Gastrocnemius medialis (tissue), 4 donors: Measurements from ENCODE around the gene SULT4A1. TPM values are rescaled to one million over a fixed set of nuclear protein-coding genes. Genes with fewer than 3 reads are reported as not detected.

Experiments used
- ATAC-seq, 2 donors: fragments of 150-250 bp; one replicate each; pipeline ENCODE4 v1.9.1; 2016
- DNase-seq, 2 donors: peaks; one replicate each; pipeline ENCODE4 v3.0.0-alpha.2; 2019
- H3K27ac ChIP-seq, 4 donors: fragments of 200-600 bp; sonication (generic); 1 replicate in 1 of 4; 2 replicates in 3 of 4; pipeline ENCODE4 v1.5.1; 2016 to 2018; ENCODE audit warnings: mild to moderate bottlenecking in 2 of 4, moderate library complexity in 1 of 4
- H3K27me3 ChIP-seq, 3 donors: fragments of 200-600 bp; sonication (generic) in 2 of 3; 1 replicate in 1 of 3; 2 replicates in 2 of 3; pipeline versions ENCODE4 v1.5.1 to v1.6.0; 2016 to 2019; ENCODE audit warnings: mild to moderate bottlenecking in 1 of 3, moderate library complexity in 1 of 3
- H3K36me3 ChIP-seq, 2 donors: fragments of 200-600 bp; sonication (generic) in 1 of 2; one replicate each; pipeline ENCODE4 v1.5.1; 2017 to 2018
- H3K4me1 ChIP-seq, 2 donors: fragments of 200-600 bp; sonication (generic) in 1 of 2; one replicate each; pipeline ENCODE4 v1.5.1; 2016 to 2017; ENCODE audit warnings: mild to moderate bottlenecking in 2 of 2
- H3K4me3 ChIP-seq, 4 donors: fragments of 200-600 bp; sonication (generic) in 3 of 4; 1 replicate in 1 of 4; 2 replicates in 3 of 4; pipeline ENCODE4 v1.5.1; 2016 to 2019; ENCODE audit warnings: mild to moderate bottlenecking in 2 of 4
- H3K9me3 ChIP-seq, 3 donors: fragments of 200-600 bp; sonication (generic) in 2 of 3; 1 replicate in 1 of 3; 2 replicates in 2 of 3; pipeline ENCODE4 v1.5.1; 2016 to 2019
- CTCF ChIP-seq, 5 experiments: fragments of 450-650 bp in 3 of 5; fragments of 200-600 bp in 2 of 5; sonication (generic) in 2 of 5; IDR thresholded peaks in 4 of 5; conservative IDR thresholded peaks in 1 of 5; 1 replicate in 4 of 5; 2 replicates in 1 of 5; pipeline ENCODE4 v1.5.1; 2016 to 2019; ENCODE audit warnings: antibody characterized with exemption in 5 of 5, mild to moderate bottlenecking in 3 of 5, moderate library complexity in 3 of 5
- POLR2A ChIP-seq, 2 donors: fragments of 450-650 bp; IDR thresholded peaks; one replicate each; pipeline ENCODE4 v1.6.1; 2017; ENCODE audit warnings: antibody characterized with exemption in 2 of 2, mild to moderate bottlenecking in 2 of 2, moderate library complexity in 2 of 2
- in situ Hi-C, 4 donors: fragments of 200-750 bp; cut with MboI; loops; one replicate each; pipeline versions ENCODE4 v1.15.0 to v1.8.0; 2017; ENCODE audit warnings: low sequenced_read_pairs in 4 of 4
- intact Hi-C: fragments of 100-400 bp; cut with DNase I; formaldehyde crosslinking; loops from one replicate; pipeline ENCODE4 v1.15.1; 2023; ENCODE audit warnings: low total_unique reads
- total RNA-seq, 4 donors: library from RNA; depleted of rRNA; stranded (reverse); fragments of >200 nt; gene quantifications; one replicate each; pipeline versions ENCODE4 v1.1.0 to v1.2.3, GENCODE V29; 2016

SULT4A1 gene
- total RNA-seq, 4 donors from 2014 or later, result not detected

- TF ChIP-seq POLR2A (IDR thresholded peaks at IDR 0.05) (no peak), CTCF (IDR thresholded peaks at IDR 0.05 in 4 of 5, conservative IDR thresholded peaks at IDR 0.05 in 1 of 5) (no peak)
- no peak for ATAC-seq
- in situ Hi-C loops, result loop anchor here in 1 of 4 donors (25.0 kb wide), 1 partner anchor 267 kb away; no protein-coding TSS in a partner anchor
These were observed 41.5 kb downstream of the SULT4A1 start for GRCh38 chr22:43820651-43821305.

GRCh38 chr22:43819931-43820640, 42.2 kb downstream of the SULT4A1 start:
- no peaks in the 10 kb centered on the region for H3K4me1 ChIP-seq
- no peak overlapping the region for H3K27ac ChIP-seq
- ATAC-seq, result no peak
- in situ Hi-C loops, result loop anchor here in 1 of 4 donors (25.0 kb wide), 1 partner anchor 267 kb away; no protein-coding TSS in a partner anchor
- no peaks in the 10 kb centered on the region for H3K36me3 ChIP-seq
- H3K9me3 ChIP-seq, result no peaks in the 10 kb centered on the region
- H3K27me3 ChIP-seq, result peaks cover 39 to 40% (median 40%) of the 10 kb centered on the region in 3 donors
- DNase-seq, result no peak
- intact Hi-C loops, result loop anchor here (10.0 kb wide), 2 partner anchors 135 to 675 kb away; partner anchors contain the start of genes MCAT and SAMM50
- no peak for TF ChIP-seq CTCF (IDR thresholded peaks at IDR 0.05 in 4 of 5, conservative IDR thresholded peaks at IDR 0.05 in 1 of 5)
- TF ChIP-seq POLR2A (IDR thresholded peaks at IDR 0.05), result no peak
- no peak overlapping the region for H3K4me3 ChIP-seq

More at GRCh38 chr22:43820651-43821305, 41.5 kb downstream of the SULT4A1 start:
- no peak for DNase-seq
- Histone ChIP-seq H3K36me3 (no peaks in the 10 kb centered on the region), H3K4me1 (peaks cover 0 to under 1% of the 10 kb centered on the region in 2 donors), H3K4me3 (no peak overlapping the region), H3K27ac (no peak overlapping the region), H3K27me3 (peaks cover 39 to 43% (median 40%) of the 10 kb centered on the region in 3 donors), H3K9me3 (no peaks in the 10 kb centered on the region)
- intact Hi-C loops, result no loop called here

DNA sequence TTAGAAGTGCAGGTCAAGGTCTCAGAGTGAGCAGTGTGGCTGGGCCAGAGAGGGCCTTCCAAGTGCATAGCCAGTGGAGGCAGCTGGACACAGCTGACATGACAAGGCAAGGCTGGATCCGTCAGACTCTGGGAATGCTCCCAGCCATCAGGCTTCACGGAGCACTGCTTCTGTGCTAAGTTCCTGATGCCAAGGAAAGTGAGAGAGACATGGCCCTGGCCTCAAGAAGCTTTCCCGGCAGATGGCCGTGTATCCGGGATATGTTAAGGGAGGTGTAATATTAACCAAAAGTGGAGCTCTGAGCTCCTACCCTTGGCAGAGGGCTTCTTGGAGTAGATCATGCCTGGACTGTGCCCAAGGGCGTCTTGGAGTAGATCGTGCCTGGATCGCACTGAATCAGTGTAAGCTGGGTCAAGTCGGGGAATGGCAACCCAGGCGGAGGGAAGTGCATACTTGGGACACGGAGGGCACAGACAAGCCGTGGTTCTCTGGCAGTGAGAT, 42.8 kb downstream of the SULT4A1 start:
- H3K27me3 ChIP-seq, result peaks cover 37 to 40% (median 39%) of the 10 kb centered on the region in 3 donors
- in situ Hi-C loops (loop anchor here in 1 of 4 donors (25.0 kb wide), 1 partner anchor 268 kb away; no protein-coding TSS in a partner anchor), intact Hi-C loops (loop anchor here (10.0 kb wide), 2 partner anchors 135 to 675 kb away; partner anchors contain the start of genes MCAT and SAMM50)
- no peak overlapping the region for H3K4me3 ChIP-seq
- no peak overlapping the region for H3K27ac ChIP-seq
- ATAC-seq (no peak), DNase-seq (no peak)
- no peaks in the 10 kb centered on the region for H3K4me1 ChIP-seq
- no peak for TF ChIP-seq CTCF (IDR thresholded peaks at IDR 0.05 in 4 of 5, conservative IDR thresholded peaks at IDR 0.05 in 1 of 5)
- no peak for TF ChIP-seq POLR2A (IDR thresholded peaks at IDR 0.05)
- H3K36me3 ChIP-seq, result no peaks in the 10 kb centered on the region
- no peaks in the 10 kb centered on the region for H3K9me3 ChIP-seq

DNA sequence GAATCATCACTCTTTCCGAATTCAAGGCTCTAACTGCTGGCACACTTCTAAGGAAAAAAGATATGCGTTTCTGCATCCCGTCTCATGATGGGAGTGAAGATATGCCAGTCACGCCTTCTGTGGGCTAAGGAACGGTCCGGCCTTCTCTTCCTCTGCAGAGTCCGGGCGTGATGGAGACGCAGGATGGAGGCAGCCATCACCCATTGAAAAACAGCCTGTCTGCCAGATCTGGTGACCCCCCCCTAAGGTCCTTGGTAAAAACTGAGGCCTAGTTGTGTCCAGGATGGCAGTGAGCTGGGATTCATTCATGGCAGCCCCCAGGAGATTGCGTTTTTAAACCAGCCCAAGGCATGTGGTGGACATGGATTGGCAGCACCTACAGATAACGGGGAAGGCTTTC, 43.3 kb downstream of the SULT4A1 start:
- in situ Hi-C loops, result loop anchor here in 1 of 4 donors (25.0 kb wide), 1 partner anchor 268 kb away; no protein-coding TSS in a partner anchor
- Histone ChIP-seq H3K9me3 (no peaks in the 10 kb centered on the region), H3K4me3 (no peak overlapping the region), H3K27ac (no peak overlapping the region), H3K36me3 (no peaks in the 10 kb centered on the region), H3K27me3 (peaks cover 35 to 39% (median 37%) of the 10 kb centered on the region in 3 donors), H3K4me1 (no peaks in the 10 kb centered on the region)
- ATAC-seq (no peak), DNase-seq (no peak)
- intact Hi-C loops, result loop anchor here (10.0 kb wide), 2 partner anchors 136 to 674 kb away; partner anchors contain the start of genes MCAT and SAMM50
- TF ChIP-seq CTCF (IDR thresholded peaks at IDR 0.05 in 4 of 5, conservative IDR thresholded peaks at IDR 0.05 in 1 of 5) (no peak), POLR2A (IDR thresholded peaks at IDR 0.05) (no peak)
